SU-DHL-6 (cell line): ENCODE results near the gene COBL.

ENCODE experiments used
- H2AFZ ChIP-seq: fragments of 200-600 bp; sonication (generic); 2 replicates; pipeline ENCODE4 v1.6.1; 2014; ENCODE audit warnings: low read depth, mild to moderate bottlenecking, moderate library complexity, mixed read lengths, antibody characterized with exemption, low read length; ENCODE audit not compliant: severe bottlenecking
- H3F3A ChIP-seq: fragments of 200-600 bp; shearing (Covaris generic); 2 replicates; pipeline ENCODE4 v1.6.0; 2016; ENCODE audit warnings: antibody characterized with exemption, mild to moderate bottlenecking; ENCODE audit not compliant: insufficient read depth
- H3K27ac ChIP-seq: fragments of 200-600 bp; sonication (generic); 2 replicates; pipeline ENCODE4 v1.5.1; 2016; ENCODE audit warnings: low read depth, mild to moderate bottlenecking, low read length, moderate library complexity, mixed read lengths
- H3K27me3 ChIP-seq: fragments of 200-600 bp; sonication (generic), shearing (Covaris generic); 2 replicates; pipeline ENCODE4 v1.6.0; 2014; ENCODE audit warnings: mild to moderate bottlenecking, low read length
- H3K36me3 ChIP-seq: fragments of 200-600 bp; sonication (generic); 2 replicates; pipeline ENCODE4 v1.6.1; 2014; ENCODE audit warnings: mild to moderate bottlenecking, low read length, mixed read lengths
- H3K4me2 ChIP-seq: fragments of 300-600, 200-600 bp; shearing (Covaris generic), sonication (generic); 2 replicates; pipeline ENCODE4 v1.6.0; 2014; ENCODE audit warnings: low read length, low read depth, mild to moderate bottlenecking; ENCODE audit not compliant: poor library complexity, severe bottlenecking
- H3K4me3 ChIP-seq: fragments of 200-600 bp; sonication (generic); 2 replicates; pipeline ENCODE4 v1.5.1; 2014; ENCODE audit warnings: antibody characterized with exemption, low read length, mild to moderate bottlenecking, mixed read lengths; ENCODE audit not compliant: insufficient read depth, poor library complexity, severe bottlenecking
- H3K79me2 ChIP-seq: fragments of 200-600 bp; sonication (generic); 2 replicates; pipeline ENCODE4 v1.6.1; 2014; ENCODE audit warnings: mild to moderate bottlenecking, low read length, moderate library complexity; ENCODE audit not compliant: insufficient read depth
- H3K9ac ChIP-seq: fragments of 200-600 bp; sonication (generic); 2 replicates; pipeline ENCODE4 v1.7.0; 2014; ENCODE audit warnings: mild to moderate bottlenecking, low read length
- H3K9me2 ChIP-seq: fragments of 200-600 bp; sonication (generic); replicated peaks from 2 replicates; pipeline ENCODE4 v1.6.1; 2014; ENCODE audit warnings: low read length; ENCODE audit not compliant: insufficient read depth
- H3K9me3 ChIP-seq: fragments of 200-600 bp; sonication (generic); 2 replicates; pipeline ENCODE4 v1.6.1; 2014; ENCODE audit warnings: low read length, mixed read lengths; ENCODE audit not compliant: insufficient read depth
- H4K20me1 ChIP-seq: fragments of 200-600 bp; sonication (generic); 2 replicates; pipeline ENCODE4 v1.6.1; 2014; ENCODE audit warnings: low read depth, mild to moderate bottlenecking, antibody characterized with exemption, low read length, moderate library complexity, mixed read lengths
- EZH2phosphoT487 ChIP-seq: fragments of 200-600 bp; sonication (generic), shearing (Covaris generic); conservative IDR thresholded peaks from 2 replicates; pipeline ENCODE4 v1.6.1; 2018; ENCODE audit warnings: mild to moderate bottlenecking, antibody characterized with exemption, low read length, moderate library complexity, mixed read lengths
- TF ChIP-seq, protein P1 (sequence below): fragments of 200-600 bp; sonication (generic); IDR thresholded peaks from one replicate; pipeline ENCODE4 v1.5.1; 2017; ENCODE audit warnings: antibody characterized with exemption, mild to moderate bottlenecking, low read length, moderate library complexity; ENCODE audit not compliant: insufficient read depth, poor library complexity, severe bottlenecking

Gene COBL

DNA sequence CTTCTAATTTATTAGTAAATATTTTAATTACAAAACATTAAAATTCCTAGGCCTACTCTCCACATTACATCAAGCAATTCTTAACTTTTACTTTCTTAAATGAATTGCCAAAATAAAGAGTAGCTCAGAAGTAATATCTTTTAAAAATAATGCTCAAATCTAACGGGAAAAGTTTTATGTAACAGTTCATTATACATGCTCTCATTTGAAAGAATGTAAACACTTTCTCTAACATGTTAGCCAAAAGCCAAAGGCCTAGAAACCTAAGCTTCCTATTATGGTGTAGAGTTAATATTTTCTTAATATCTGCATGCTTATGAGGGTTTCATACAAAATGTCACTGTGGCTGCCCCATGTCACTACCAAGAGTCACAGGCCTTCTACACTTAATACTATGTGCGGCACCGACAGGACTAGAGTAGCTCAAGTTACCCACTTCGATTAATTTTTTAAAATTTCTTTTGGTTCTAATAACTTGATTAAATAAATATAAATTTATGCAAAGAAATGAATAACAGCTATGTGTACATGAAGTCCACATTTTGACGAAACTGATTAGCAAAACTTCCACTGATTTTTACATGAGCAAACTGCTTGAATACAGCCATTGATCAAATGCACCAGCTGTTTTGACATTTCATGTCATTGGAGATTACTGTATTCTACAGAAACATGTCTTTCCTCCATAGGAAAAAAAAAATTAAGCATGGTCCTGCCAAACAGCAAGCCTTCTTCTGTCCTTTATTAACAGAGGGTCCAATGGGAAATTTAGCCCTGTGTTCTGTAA is 3.5 kb downstream of the COBL start:
- H3F3A ChIP-seq: no peaks in the 10 kb centered on the region
- TF ChIP-seq, protein P1, sequence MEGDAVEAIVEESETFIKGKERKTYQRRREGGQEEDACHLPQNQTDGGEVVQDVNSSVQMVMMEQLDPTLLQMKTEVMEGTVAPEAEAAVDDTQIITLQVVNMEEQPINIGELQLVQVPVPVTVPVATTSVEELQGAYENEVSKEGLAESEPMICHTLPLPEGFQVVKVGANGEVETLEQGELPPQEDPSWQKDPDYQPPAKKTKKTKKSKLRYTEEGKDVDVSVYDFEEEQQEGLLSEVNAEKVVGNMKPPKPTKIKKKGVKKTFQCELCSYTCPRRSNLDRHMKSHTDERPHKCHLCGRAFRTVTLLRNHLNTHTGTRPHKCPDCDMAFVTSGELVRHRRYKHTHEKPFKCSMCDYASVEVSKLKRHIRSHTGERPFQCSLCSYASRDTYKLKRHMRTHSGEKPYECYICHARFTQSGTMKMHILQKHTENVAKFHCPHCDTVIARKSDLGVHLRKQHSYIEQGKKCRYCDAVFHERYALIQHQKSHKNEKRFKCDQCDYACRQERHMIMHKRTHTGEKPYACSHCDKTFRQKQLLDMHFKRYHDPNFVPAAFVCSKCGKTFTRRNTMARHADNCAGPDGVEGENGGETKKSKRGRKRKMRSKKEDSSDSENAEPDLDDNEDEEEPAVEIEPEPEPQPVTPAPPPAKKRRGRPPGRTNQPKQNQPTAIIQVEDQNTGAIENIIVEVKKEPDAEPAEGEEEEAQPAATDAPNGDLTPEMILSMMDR: no peak
- TF ChIP-seq EZH2phosphoT487: no peak
- H3K4me2 ChIP-seq: no peak overlapping the region
- no peaks in the 10 kb centered on the region for H3K27me3 ChIP-seq
- H3K9me3 ChIP-seq: no peaks in the 10 kb centered on the region
- no peak overlapping the region for H3K9ac ChIP-seq
- no peaks in the 10 kb centered on the region for H3K9me2 ChIP-seq
- no peak overlapping the region for H3K4me3 ChIP-seq
- H4K20me1 ChIP-seq: no peaks in the 10 kb centered on the region
- no peaks in the 10 kb centered on the region for H3K79me2 ChIP-seq
- no peak overlapping the region for H3K27ac ChIP-seq
- H3K36me3 ChIP-seq: no peaks in the 10 kb centered on the region
- no peak overlapping the region for H2AFZ ChIP-seq

- H3K27ac ChIP-seq: no peak overlapping the region
- no peaks in the 10 kb centered on the region for H3K9me3 ChIP-seq
- H3K36me3 ChIP-seq: no peaks in the 10 kb centered on the region
- H3K9me2 ChIP-seq: no peaks in the 10 kb centered on the region
- TF ChIP-seq, protein P1: no peak
- TF ChIP-seq EZH2phosphoT487: no peak
- H3K4me3 ChIP-seq: no peak overlapping the region
- H3K4me2 ChIP-seq: no peak overlapping the region
- no peaks in the 10 kb centered on the region for H3F3A ChIP-seq
- H4K20me1 ChIP-seq: no peaks in the 10 kb centered on the region
- H3K79me2 ChIP-seq: no peaks in the 10 kb centered on the region
- no peak overlapping the region for H2AFZ ChIP-seq
- no peaks in the 10 kb centered on the region for H3K27me3 ChIP-seq
- no peak overlapping the region for H3K9ac ChIP-seq
Measured at GRCh38 chr7:51311166-51311565, 5.4 kb downstream of the COBL start.

- no peaks in the 10 kb centered on the region for H3K79me2 ChIP-seq
- H3K27ac ChIP-seq: no peak overlapping the region
- TF ChIP-seq, protein P1: no peak
- no peak for TF ChIP-seq EZH2phosphoT487
Measured at GRCh38 chr7:51310131-51310583, 6.5 kb downstream of the COBL start.

More at GRCh38 chr7:51310131-51310583, 6.5 kb downstream of the COBL start:
- Histone ChIP-seq H3K9ac (no peak overlapping the region), H3K4me2 (no peak overlapping the region), H3K36me3 (no peaks in the 10 kb centered on the region), H3K9me2 (no peaks in the 10 kb centered on the region), H3K27me3 (no peaks in the 10 kb centered on the region), H2AFZ (no peak overlapping the region), H3K9me3 (no peaks in the 10 kb centered on the region), H3K4me3 (no peak overlapping the region), H4K20me1 (no peaks in the 10 kb centered on the region), H3F3A (no peaks in the 10 kb centered on the region)
